Lower leg skin (tissue), 3 donors: ENCODE data around the gene MAJIN.

Experiments
- CTCF ChIP-seq, 3 donors: fragments of 450-650 bp; IDR thresholded peaks; one replicate each; pipeline ENCODE4 v1.5.1; 2016; ENCODE audit warnings: antibody characterized with exemption in 3 of 3, mild to moderate bottlenecking in 3 of 3, moderate library complexity in 2 of 3
- POLR2A ChIP-seq, 2 donors: fragments of 450-650 bp; IDR thresholded peaks; one replicate each; pipeline ENCODE4 v1.6.1; 2016 to 2017; ENCODE audit warnings: antibody characterized with exemption in 2 of 2, mild to moderate bottlenecking in 1 of 2, moderate library complexity in 1 of 2

DNA sequence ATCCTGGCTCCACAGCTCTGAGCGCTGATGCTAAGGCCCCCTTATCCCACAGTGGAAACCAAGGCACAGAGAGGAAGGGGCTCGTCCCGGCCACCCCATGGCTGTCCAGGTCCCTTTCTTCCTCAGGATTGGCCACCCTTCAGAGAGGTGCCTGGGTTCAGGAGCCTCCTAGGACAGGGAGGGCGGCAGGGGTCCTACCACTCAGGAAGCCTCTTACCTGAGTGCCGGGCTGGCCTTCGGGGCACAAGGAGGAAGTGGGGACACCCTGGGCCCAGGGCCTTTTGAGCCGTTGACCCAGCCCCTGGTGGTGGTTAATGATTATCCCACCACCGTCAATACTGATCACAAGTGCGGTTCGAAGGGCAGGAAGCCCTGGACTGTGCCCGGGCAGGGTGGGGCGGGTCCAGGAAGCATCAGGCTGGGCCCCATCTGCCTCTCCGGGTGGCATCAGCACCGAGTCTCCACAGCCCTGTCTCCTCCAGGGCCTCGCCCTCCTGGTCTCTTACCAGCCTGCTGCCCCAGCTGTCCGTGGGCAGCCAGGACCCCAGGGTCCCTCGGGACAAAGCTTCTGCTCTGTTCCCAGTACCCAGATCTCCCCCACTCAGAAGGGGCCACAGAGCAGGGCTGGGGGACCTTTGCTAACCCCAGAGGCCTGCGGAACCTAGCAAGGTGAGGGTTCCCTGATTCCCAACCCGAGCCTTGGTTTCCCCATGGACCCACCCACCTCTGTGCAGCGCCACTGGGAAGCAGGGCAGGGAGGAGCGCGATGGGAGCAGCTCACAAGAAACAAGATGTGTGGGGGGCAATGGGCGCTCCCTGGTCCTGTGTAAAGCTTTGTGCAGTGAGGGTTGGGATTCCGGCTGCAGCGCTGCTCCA is 78.5 kb downstream of the MAJIN start:
- TF ChIP-seq CTCF (IDR thresholded peaks at IDR 0.05) (no peak), POLR2A (IDR thresholded peaks at IDR 0.05) (no peak)
